SW 1271 (cell line): ENCODE results near the gene FSTL5.
"Not testable (repeated sequence)": the region's sequence is repeated elsewhere in the genome, so short reads cannot be mapped to it uniquely, and the experiment has no call there.

ENCODE experiments used
- DNase-seq, 2 experiments: peaks; one replicate each; lab custom pipeline; 2025; lab: John Stamatoyannopoulos, UW

FSTL5 gene

GRCh38 chr4:162103908-162104307 lies 59.9 kb downstream of the FSTL5 start:
- DNase-seq = not testable (repeated sequence)

GRCh38 chr4:162102713-162103112 lies 61.1 kb downstream of the FSTL5 start:
- no peak for DNase-seq

GRCh38 chr4:162101337-162101736 lies 62.5 kb downstream of the FSTL5 start:
- no peak for DNase-seq

- no peak for DNase-seq
These were observed 88.1 kb downstream of the FSTL5 start for GRCh38 chr4:162075726-162076125.

- DNase-seq = peak; percentile 1 to 17
These were observed 102.6 kb downstream of the FSTL5 start for GRCh38 chr4:162061214-162061613.

- no peak for DNase-seq
These were observed 104.1 kb downstream of the FSTL5 start for GRCh38 chr4:162059656-162060055.

GRCh38 chr4:162056990-162057389 lies 106.8 kb downstream of the FSTL5 start:
- DNase-seq = no peak

GRCh38 chr4:162046135-162046534 lies 117.7 kb downstream of the FSTL5 start:
- DNase-seq = no peak

GRCh38 chr4:162038112-162038511 lies 125.7 kb downstream of the FSTL5 start:
- no peak for DNase-seq

- no peak for DNase-seq
These were observed 145.9 kb downstream of the FSTL5 start for GRCh38 chr4:162017863-162018262.

- no peak for DNase-seq
These were observed 146.8 kb downstream of the FSTL5 start for GRCh38 chr4:162016991-162017390.

- no peak for DNase-seq
These were observed 147.6 kb downstream of the FSTL5 start for GRCh38 chr4:162016219-162016618.

- no peak for DNase-seq
These were observed 148.7 kb downstream of the FSTL5 start for GRCh38 chr4:162015090-162015489.

- no peak for DNase-seq
These were observed 152.7 kb downstream of the FSTL5 start for GRCh38 chr4:162011089-162011488.

GRCh38 chr4:162010362-162010761 lies 153.4 kb downstream of the FSTL5 start:
- DNase-seq = no peak

- DNase-seq = no peak
These were observed 171.5 kb downstream of the FSTL5 start for GRCh38 chr4:161992317-161992716.

GRCh38 chr4:161991811-161992210 lies 172.0 kb downstream of the FSTL5 start:
- no peak for DNase-seq

- no peak for DNase-seq
These were observed 173.1 kb downstream of the FSTL5 start for GRCh38 chr4:161990721-161991120.

GRCh38 chr4:161988946-161989345 lies 174.9 kb downstream of the FSTL5 start:
- no peak for DNase-seq

GRCh38 chr4:161987611-161988010 lies 176.2 kb downstream of the FSTL5 start:
- no peak for DNase-seq

- DNase-seq = no peak
These were observed 211.4 kb downstream of the FSTL5 start for GRCh38 chr4:161952382-161952781.

GRCh38 chr4:161949946-161950725 lies 213.7 kb downstream of the FSTL5 start:
- peak in 1 of 2 experiments; percentile 31 for DNase-seq

- no peak for DNase-seq
These were observed 215.6 kb downstream of the FSTL5 start for GRCh38 chr4:161948026-161948770.
